Measurements from ENCODE around the gene GON4L. TPM values are rescaled to one million over a fixed set of nuclear protein-coding genes. Genes with fewer than 3 reads are reported as not detected.
"Not testable (repeated sequence)": the region's sequence is repeated elsewhere in the genome, so short reads cannot be mapped to it uniquely, and the experiment has no call there.

GON4L gene
- total RNA-seq, 1 donor from 2014 or later, result 44.5 TPM

DNA sequence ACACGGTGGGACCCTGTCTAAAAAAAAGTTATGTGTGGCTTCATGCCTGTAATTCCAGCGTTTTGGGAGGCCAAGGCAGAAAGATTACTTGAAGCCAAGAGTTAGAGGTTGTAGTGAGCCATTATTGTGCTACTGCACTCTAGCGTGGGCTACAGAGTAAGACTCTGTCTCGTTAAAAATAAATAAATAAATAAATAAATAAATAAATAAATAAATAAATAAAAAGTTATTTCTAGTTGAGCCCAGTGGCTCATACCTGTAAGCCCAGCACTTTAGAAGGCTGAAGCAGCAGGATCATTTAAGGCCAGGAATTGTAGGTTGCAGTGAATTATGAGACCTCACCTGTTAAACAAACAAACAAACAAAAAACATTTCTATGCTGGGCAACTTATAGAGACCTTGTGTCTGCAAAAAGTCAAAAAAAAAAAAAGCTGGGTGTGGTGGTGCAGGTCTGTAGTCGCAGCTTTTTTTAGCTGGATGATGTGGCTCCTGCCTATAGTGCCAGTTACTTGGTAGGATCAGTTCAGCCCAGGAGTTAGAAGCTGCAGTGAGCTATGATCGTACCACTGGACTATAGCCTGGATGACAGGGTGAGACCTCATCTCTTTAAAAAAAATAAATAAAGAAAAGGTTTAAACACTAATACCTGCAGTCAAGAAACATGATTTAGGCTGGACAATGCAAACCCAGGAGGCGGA, 25.6 kb downstream of the GON4L start:
- DNase-seq (ENCODE audit: low spot score), result no peak

DNA sequence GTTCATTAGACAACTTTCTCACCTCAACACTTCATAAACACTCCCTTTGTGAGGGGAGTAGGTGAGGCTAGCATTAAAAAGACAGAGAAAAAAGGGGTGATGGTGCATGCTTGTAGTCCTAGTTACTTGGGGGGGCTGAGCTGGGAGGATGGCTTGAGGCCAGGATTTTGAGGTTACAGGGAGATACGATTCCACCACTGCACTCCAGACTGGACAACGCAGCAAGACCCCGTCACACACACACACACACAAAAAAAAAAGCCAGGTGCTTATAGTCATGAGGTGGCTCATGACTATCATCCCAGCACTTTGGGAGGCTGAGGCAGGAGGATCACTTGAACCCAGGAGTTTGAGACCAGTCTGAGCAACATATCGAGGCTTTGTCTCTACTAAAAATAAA, 29.6 kb downstream of the GON4L start:
- no peak for DNase-seq (ENCODE audit: low spot score)

DNA sequence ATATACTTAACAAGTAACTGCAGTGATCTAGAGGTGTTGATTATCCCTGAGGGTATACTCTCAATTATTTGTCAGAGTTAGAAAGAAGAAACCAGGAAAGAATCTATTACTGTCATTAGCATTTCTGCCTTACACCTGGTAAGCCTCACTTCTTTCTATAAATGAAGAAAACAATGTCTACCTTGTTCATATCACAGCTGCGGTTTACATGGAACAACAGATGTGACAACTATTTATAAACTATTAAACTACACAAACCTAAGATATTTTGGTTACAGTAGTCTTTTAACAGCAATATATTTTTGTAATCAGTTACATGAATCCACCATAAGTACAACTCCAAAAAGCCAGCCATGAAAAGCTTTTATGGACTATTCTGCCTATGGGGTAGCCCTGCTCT, 40.7 kb downstream of the GON4L start:
- DNase-seq (ENCODE audit: low spot score), result no peak

DNA sequence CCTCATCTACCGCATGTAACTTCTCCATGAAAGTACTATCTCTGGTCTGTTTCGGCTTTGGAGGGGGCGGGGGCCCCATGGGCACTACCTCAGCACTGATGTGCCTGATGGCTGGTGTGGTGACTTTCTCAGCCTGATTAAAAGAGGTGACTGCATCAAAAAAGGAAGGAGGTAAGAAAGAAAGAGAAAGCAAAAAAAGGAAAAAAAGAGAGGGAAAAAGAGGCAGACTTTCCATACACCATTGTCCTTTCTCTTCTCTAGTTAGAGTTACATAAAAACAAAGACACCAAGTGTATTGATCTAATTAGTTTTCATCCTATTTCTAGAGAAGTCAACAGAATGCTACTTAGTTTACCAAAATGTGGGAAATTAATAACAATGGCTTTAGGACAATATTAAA, 43.3 kb downstream of the GON4L start:
- no peak for DNase-seq (ENCODE audit: low spot score)

DNA sequence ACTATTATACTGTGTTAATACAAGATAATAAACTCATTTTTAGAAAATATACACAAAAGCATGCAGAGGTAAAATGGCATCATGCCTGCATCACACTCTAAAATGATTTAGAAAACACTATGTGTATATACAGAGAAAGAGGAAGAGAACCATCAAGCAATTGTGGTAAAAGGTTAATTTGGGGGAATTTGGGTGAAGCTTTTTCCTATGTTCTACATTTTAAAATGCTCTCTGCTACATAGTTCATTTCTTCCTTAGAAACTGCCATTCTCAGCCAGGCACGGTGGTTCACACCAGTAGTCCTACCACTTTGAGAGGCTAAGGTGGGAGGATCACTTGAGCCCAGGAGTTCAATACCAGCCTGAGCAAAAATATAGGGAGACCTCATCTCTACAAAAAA, 44.1 kb downstream of the GON4L start:
- DNase-seq (ENCODE audit: low spot score), result no peak

DNA sequence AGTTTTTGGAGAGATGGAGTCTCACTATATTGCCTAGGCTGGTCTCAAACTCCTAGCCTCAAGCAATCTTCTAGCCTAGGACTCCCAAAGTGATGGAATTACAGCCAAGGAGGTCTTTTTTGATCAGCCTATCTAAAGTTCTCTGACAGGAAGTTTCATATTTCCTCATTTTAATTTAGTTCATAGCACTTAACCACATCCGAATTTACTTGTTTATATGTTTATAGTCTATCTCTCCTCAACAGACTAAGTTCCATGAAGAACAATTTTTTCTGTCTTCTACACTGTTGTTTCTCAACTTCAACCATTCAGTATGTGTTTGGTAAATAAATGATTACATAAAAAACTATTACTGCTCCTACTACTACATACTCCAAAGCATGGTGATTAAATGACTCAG, 47.9 kb downstream of the GON4L start:
- no peak for DNase-seq (ENCODE audit: low spot score)

DNA sequence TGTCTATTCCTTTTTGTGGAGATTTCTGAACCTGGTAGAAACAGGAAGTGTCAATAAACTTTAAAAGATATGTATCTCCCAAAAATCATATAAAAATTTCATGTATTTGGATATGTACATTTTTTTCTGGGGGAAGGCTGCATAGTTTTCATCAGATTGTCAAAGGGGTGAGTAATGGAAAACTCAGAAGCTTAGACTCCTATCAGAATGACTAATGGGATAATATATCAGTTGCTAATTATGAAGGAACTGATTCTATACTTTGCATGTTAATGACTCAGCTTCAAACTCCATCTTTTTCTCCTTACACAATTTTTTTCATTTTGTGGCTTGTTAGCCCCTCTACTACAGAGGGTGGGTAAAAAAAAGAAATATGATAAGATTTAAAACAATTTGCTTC, 55.9 kb downstream of the GON4L start:
- DNase-seq (ENCODE audit: low spot score), result no peak

DNA sequence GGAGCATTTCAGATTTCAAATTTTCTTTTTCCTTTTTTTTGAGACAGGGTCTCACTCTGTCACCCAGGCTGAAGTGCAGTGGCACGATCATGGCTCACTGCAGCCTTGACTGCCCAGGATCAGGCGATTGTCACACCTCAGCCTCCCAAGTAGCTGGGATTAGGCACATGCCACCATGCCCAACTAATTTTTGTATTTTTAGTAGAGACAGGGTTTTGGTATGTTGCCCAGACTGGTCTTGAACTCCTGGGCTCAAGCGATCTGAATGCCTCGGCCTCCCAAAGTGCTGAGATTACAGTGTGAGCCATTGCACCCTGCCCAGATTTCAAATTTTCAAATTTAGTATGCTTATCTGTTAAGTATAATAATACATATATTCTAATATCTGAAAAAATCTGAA, 61.4 kb downstream of the GON4L start:
- DNase-seq (ENCODE audit: low spot score), result not testable (repeated sequence)

DNA sequence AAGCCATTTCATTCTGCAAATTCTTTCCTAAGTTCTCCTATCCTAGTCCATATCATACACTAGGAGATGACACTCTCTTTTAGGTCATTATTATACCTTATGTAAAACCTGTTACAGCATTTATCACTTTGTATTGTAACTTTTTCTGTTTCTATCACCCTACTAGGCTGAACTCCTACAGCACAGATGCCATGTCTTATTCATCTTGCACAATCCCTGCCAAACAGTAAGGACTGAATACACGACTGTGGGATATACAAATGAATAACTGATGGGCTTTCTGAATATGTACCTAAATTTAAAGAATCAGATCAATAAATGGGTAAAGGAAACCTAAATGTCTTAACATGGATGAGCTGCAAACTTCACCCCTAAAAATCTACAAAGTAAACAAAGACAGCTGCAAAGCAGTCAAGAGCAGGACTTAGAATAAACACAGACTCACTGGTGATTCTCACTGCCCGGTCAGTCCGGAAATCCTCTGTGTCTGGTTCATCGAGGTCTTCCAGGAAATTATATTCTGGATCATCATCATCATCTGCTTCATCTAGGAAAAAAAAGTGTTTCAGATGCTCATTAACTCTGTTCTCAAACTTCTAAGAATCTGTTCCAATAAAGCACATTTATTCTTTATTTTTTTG, 62.3 kb downstream of the GON4L start:
- DNase-seq (ENCODE audit: low spot score), result no peak

DNA sequence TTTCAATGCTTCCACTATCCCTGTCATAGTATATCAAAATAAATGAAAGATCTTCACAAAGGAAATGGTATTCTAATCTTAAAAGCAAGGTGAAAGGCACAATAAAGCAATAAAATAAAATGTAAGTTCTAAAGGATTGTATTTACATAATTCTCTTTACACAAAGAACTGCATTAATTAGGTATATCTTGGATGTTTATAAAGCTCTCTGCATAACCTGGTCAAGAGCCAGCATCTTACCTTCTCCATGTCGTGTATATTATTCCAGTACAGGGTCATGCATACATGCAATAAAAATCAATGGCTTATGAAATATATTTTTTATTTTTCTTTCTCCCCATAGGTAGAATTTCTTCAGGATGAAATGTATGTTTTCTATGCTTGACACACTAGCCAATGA, 63.8 kb downstream of the GON4L start:
- DNase-seq (ENCODE audit: low spot score), result no peak

DNA sequence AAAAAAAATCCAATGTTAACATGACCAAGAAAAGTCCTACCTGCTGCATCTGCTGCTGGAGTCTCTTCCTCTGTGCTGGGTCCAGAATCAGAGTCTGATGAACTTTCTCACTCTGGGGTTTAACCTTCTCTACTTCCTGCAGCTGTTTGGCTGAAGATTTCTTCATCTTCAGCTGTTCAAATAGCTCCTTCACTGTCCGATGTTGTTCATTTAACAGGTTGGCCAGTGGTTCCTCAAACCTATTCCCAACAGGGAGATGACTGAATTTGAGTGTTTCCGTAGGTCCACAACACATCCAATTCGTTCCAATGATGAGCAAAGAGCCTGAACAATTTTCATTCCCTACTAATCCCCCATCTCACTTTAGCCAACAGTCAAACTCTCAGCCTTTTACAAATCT, 79.4 kb downstream of the GON4L start:
- no peak for DNase-seq (ENCODE audit: low spot score)

DNA sequence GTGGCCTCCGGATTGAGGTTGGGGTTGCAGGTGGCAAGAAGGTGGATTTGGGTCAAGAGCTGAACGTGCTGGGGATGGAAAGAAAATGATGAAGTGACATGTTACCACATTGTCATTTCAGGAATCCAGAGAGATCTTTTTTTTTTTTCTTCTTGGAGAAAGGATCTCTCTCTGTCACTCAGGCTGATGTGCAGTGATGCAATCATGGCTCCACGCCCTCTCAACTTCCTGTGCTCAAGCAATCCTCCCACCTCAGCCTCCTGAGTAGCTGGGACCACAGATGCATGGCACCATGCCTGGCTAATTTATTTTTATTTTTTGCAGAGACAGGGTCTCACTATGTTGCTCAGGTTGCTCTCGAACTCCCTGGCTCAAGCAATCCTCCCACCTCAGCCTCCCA, 80.6 kb downstream of the GON4L start:
- DNase-seq (ENCODE audit: low spot score), result no peak

DNA sequence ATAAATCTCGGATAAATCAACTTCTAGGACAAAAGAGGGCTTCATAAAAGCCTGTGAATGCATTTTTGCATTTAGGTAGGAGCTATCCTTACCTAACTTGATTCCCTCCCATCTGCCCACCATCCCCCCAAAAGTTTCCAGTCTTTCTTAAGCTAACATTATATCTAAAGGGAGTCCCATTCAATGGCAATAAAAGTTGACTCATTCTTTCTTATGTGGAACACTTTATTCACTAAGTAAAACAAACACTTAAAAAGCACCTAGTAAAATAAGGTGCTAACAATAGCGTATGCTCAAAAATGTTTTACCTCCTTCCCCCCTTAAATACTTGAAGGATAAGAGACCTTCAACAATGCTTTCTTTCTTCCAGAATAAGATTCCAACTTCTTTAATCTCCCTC, 83.8 kb downstream of the GON4L start:
- DNase-seq (ENCODE audit: low spot score), result no peak

DNA sequence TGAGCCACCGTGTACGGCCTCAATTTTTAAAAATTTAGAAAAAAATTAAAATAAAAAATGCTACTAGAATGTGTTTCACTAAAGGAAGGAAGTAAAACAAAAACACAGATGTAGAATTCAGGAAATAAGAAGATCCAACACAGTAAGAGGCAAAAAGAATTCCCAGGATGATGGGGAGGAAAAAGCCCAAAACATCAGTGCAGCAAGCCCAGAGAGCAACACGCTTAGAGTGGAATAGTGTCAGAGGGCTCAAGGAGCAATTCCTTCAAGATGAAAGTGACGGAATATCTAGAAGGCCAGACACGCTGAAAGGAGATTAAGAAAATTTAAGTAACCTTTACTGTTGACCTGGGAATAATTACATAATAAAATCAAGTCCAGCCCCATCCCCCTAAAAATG, 87.8 kb downstream of the GON4L start:
- DNase-seq (ENCODE audit: low spot score), result no peak

DNA sequence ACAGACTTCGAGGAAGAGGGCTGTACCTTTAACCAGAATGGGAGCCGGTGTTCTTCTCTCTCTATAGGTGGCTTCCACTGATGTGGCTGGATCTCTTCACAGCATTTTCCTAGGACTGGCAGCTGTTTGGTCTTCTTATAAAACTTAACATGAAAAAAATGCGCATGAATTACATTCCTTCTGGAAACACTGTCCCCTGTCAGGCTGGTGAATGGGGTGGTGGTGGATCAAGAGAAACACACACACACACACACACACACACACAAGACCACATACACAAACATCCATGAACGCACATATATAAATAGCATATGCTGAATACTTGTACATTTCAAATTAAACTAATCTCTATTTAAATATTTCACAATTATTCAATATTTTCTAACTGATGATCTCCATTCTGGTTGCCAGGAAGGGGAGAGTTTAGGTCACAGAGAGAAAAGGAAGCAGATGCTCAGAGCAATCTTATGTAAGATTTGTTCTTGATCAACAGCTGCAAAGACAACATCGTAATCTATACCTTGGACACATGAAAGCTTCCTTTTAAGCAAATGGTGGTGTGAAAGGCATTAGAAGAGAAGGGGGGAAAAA, 89.5 kb downstream of the GON4L start:
- not testable (repeated sequence) for DNase-seq (ENCODE audit: low spot score)

DNA sequence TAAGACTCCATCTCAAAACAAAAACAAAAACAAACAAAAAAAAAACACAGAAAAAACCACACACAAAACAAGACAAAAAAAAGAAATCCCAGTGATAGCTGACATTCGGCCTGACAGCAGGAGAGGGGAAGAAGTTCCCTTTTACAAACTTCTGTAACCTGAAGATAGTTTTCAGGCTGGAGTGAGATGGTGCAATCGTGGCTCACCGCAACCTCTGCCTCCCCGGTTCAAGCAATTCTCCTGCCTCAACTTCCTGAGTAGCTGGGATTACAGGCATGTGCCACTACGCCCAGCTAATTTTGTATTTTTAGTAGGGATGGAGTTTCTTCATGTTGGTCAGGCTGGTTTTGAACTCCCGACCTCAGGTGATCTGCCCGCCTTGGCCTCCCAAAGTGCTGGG, 93.0 kb downstream of the GON4L start:
- not testable (repeated sequence) for DNase-seq (ENCODE audit: low spot score)

DNA sequence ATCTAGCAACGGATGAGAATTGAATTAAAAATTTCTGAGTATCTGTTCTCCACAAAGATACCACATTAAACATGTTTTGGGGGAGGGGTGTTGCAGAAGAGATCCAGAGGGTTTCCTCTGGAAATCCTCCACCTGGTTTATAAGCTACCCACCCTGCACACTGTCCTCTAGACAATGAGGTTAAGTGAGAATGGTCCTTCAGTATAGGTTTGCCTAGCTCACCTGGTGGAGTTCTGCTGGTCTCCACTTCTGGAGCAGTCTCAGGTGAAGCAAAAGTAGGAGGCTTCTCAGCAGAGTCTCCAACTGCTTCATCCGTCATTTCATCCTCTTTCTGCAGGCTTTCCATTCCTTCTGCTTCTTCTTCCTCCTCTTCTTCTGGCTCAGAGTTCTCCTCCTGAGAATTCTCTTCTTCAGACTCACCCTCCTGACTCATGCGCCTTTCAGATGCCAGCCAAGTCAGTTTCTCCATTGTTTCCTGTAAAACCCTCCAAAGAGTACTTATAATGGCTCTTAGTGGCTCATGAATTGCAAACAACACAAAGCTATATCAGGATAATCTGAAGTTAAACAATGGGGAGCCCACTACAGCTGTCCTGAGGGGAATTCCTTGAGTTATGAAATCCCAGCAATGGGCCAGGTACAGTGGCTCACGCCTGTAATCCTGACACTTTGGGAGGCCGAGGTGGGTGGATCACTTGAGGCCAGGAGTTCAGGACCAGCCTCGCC, 93.8 kb downstream of the GON4L start:
- DNase-seq (ENCODE audit: low spot score), result peak; percentile 36

DNA sequence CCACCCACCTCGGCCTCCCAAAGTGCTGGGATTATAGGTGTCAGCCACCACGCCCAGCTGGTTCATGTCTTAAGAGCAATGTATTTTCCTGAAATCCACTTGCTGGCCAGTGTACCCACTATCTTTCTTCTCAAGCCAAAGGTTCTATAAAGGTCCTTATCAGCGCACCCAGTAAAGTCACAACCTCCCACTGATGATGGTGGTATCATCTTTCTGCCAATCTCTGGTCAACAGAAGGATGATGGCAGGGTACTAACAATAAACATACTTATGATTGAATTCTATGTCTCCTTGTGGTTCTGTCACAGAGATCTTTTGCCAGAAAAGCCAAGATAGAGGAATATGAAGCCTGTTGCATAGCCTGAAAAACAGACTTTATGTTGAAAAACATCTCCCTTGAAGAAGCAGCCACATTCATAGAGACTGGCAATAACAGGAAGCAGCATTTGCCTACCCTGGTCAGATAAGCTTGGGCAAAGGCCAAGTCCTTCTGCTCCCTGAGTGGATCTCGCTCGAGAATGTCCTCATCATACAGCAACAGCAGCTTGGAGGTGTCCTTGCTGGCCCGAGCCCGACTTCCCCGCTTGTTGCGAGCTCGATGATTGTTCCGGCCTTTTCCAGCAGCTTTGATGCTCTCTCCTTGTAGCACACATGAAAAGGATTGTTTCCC, 95.1 kb downstream of the GON4L start:
- DNase-seq (ENCODE audit: low spot score), result no peak

DNA sequence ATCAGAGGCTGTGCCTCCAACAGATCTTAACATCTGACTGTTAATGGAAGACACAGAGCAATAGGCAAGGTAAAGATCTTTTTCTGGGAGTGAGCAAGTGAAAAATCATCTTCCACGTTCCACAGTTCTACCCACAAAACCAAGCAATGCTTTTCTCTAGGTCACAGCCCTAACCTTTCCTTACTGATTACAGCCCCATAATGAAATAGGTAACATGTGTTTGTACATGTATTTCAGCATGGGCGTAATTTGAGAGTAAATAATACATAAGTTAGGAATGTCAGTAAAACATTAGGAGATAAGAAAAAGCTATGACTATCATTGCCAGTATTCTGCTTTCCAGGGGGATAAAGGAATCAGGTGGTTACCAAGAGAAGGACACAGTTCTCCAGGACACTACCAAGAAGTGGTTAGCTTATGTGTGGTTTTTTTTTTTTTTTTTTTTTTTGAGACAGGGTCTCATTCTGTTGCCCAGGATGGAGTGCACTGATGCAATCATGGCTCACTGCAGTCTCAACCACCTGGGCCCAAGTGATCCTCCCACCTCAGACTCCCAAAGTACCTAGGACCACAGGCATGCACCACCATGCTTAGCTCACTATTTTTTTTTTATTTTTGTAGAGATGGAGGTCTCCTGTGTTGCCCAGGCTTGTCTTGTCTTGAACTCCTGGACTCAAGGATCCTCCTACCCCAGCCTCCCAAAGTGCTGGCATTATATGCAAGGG, 96.1 kb downstream of the GON4L start:
- no peak for DNase-seq (ENCODE audit: low spot score)

DNA sequence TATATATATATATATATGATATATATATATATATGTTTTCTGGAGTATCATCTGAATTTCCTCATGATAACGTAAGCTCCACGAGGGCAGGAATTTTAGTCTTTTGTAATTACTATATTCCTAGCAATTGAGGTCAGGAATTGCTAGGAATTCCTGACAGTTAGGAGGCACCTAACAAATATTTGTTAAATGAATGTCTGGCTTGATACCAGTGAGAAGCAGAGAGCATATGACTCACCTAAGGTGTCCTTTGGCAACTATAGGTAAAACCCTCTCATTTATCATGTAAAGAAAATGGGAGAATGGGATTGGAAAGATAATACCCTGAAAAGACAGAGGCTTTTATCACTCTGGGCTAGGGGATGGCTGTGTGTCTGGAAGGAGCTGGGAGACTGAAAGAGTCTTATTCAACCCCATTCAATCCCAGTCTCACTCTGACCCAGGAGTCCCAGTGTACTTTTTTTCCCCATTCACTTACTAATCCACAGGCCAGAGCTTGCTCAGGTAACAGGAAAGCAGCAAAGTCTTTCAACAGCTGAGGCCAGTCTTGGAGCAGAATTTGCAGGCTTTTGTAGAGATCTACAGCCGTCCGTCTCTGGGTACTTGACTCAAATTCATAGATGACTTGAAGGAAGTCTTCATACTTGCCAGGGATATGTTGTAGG, 96.9 kb downstream of the GON4L start:
- no peak for DNase-seq (ENCODE audit: low spot score)

DNA sequence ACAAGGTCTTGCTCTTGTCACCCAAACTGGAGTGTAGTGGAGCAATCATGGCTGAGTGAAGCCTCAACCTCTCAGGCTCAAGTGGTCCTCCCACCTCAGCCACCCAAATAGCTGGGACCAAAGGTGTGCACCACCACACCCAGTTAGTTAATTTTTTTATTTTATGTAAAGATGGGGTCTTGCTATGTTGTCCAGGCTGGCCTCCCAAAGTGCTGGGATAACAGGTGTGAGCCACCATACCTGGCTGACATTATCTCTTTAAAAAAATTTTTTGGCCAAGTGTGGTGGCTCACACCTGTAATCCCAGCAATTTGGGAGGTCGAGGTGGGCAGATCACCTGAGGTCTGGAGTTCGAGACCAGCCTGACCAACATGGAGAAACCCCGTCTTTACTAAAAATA, 98.0 kb downstream of the GON4L start:
- DNase-seq (ENCODE audit: low spot score), result not testable (repeated sequence)

Measured in mucosa of gallbladder (tissue), 1 donor.